Measurements from ENCODE around the gene TMEM126B. TPM values are rescaled to one million over a fixed set of nuclear protein-coding genes. Genes with fewer than 3 reads are reported as not detected.
"Not testable (repeated sequence)": the region's sequence is repeated elsewhere in the genome, so short reads cannot be mapped to it uniquely, and the experiment has no call there.

The TMEM126B gene
- total RNA-seq, 2 experiments from 2014 or later: 62.7 to 74.2 TPM

GRCh38 chr11:85664615-85665481, 36.5 kb downstream of the TMEM126B start, which contains the start of gene CREBZF:
Gene CREBZF, minus strand, starts transcription at chr11:85665129. Its CDS starts 254 bp downstream, at chr11:85664875.
- POLR2A ChIA-PET: interaction anchor here (0.6 to 1.0 kb wide), 3 partner anchors 15 to 145 kb away, joined by 3 read pairs; partner anchors contain the start of gene TMEM126A
- peak within 1 kb of the TSS; percentile 100 for H3K4me3 Mint-ChIP-seq
- H3K36me3 Mint-ChIP-seq (ENCODE audit: low read depth): peaks cover 40% of the 10 kb centered on the region
- H3K27me3 Mint-ChIP-seq: no peaks in the 10 kb centered on the region
- no peaks in the 10 kb centered on the region for H3K9me3 Mint-ChIP-seq (ENCODE audit: low read depth)
- H3K4me1 Mint-ChIP-seq: peaks cover 29% of the 10 kb centered on the region
- ATAC-seq (peak; percentile 88), DNase-seq (peak; percentile 97)
- intact Hi-C loops (cut with DNase I, micrococcal nuclease): loop anchor here (1.0 to 10.0 kb wide), 17 partner anchors 17 to 638 kb away; partner anchors contain the start of genes EED (in 2 of the 2), PICALM (in 2 of the 2), TMEM126A (in 2 of the 2) and TMEM126B (in 2 of the 2)
- peak within 1 kb of the TSS; percentile 99 for H3K27ac Mint-ChIP-seq
- CTCF ChIA-PET: interaction anchor here (0.6 to 1.4 kb wide), 6 partner anchors 16 to 350 kb away, joined by 3 to 5 read pairs (median 4); partner anchors contain the start of genes CCDC83 and TMEM126A

GRCh38 chr11:85665733-85666132, 37.3 kb downstream of the TMEM126B start:
- Mint-ChIP-seq H3K27me3 (no peaks in the 10 kb centered on the region), H3K4me3 (peak overlapping the region; percentile 100), H3K4me1 (peaks cover 20% of the 10 kb centered on the region), H3K36me3 (ENCODE audit: low read depth) (peaks cover 31% of the 10 kb centered on the region), H3K27ac (peak overlapping the region; percentile 99), H3K9me3 (ENCODE audit: low read depth) (no peaks in the 10 kb centered on the region)
- DNase-seq (no peak), ATAC-seq (no peak)
- intact Hi-C loops (cut with DNase I, micrococcal nuclease): loop anchor here (1.0 to 10.0 kb wide), 11 partner anchors 17 to 637 kb away; partner anchors contain the start of genes EED (in 1 of the 2), HIKESHI (in 1 of the 2), PICALM (in 1 of the 2) and SYTL2 (in 1 of the 2)
- CTCF ChIA-PET: interaction anchor here (0.5 kb wide), 2 partner anchors 104 to 1432 kb away, joined by 3 to 4 read pairs; no protein-coding TSS in a partner anchor
- POLR2A ChIA-PET: no interaction called here

- DNase-seq (no peak), ATAC-seq (no peak)
- Mint-ChIP-seq H3K4me3 (no peak overlapping the region), H3K9me3 (ENCODE audit: low read depth) (no peaks in the 10 kb centered on the region), H3K36me3 (ENCODE audit: low read depth) (peaks cover 22% of the 10 kb centered on the region), H3K27ac (no peak overlapping the region), H3K4me1 (peaks cover 11% of the 10 kb centered on the region), H3K27me3 (no peaks in the 10 kb centered on the region)
- ChIA-PET POLR2A (no interaction called here), CTCF (no interaction called here)
- intact Hi-C loops (cut with DNase I, micrococcal nuclease): loop anchor here in 1 of 2 experiments (5.0 to 10.0 kb wide), 3 partner anchors 161 to 578 kb away; partner anchors contain the start of genes EED and PICALM
Measured at GRCh38 chr11:85666687-85667086, 38.3 kb downstream of the TMEM126B start.

GRCh38 chr11:85668157-85668556, 39.8 kb downstream of the TMEM126B start:
- Mint-ChIP-seq H3K4me3 (no peak overlapping the region), H3K27me3 (no peaks in the 10 kb centered on the region), H3K27ac (no peak overlapping the region), H3K4me1 (peaks cover 9% of the 10 kb centered on the region), H3K36me3 (ENCODE audit: low read depth) (peaks cover 12% of the 10 kb centered on the region), H3K9me3 (ENCODE audit: low read depth) (no peaks in the 10 kb centered on the region)
- ChIA-PET CTCF (interaction anchor here (0.6 to 0.9 kb wide), 2 partner anchors 10 to 17 kb away, joined by 3 read pairs; no protein-coding TSS in a partner anchor), POLR2A (no interaction called here)
- DNase-seq: no peak
- no peak for ATAC-seq
- intact Hi-C loops (cut with DNase I, micrococcal nuclease): loop anchor here in 1 of 2 experiments (5.0 to 10.0 kb wide), 3 partner anchors 159 to 577 kb away; partner anchors contain the start of genes EED and PICALM

GRCh38 chr11:85670949-85671663, 42.7 kb downstream of the TMEM126B start:
- H3K27ac Mint-ChIP-seq; H3K9me3 Mint-ChIP-seq (ENCODE audit: low read depth); H3K36me3 Mint-ChIP-seq (ENCODE audit: low read depth); H3K4me1 Mint-ChIP-seq; DNase-seq; ATAC-seq; H3K27me3 Mint-ChIP-seq; intact Hi-C loops (cut with DNase I, micrococcal nuclease); CTCF ChIA-PET; POLR2A ChIA-PET; H3K4me3 Mint-ChIP-seq: not testable (repeated sequence)

GRCh38 chr11:85672105-85672902, 43.9 kb downstream of the TMEM126B start:
- ATAC-seq (no peak), DNase-seq (no peak)
- H3K4me3 Mint-ChIP-seq: no peak overlapping the region
- no peaks in the 10 kb centered on the region for H3K27me3 Mint-ChIP-seq
- H3K9me3 Mint-ChIP-seq (ENCODE audit: low read depth): no peaks in the 10 kb centered on the region
- CTCF ChIA-PET: no interaction called here
- H3K4me1 Mint-ChIP-seq: no peaks in the 10 kb centered on the region
- intact Hi-C loops (cut with DNase I, micrococcal nuclease): no loop called here
- no peaks in the 10 kb centered on the region for H3K36me3 Mint-ChIP-seq (ENCODE audit: low read depth)
- no peak overlapping the region for H3K27ac Mint-ChIP-seq
- POLR2A ChIA-PET: no interaction called here

- H3K4me3 Mint-ChIP-seq: no peak overlapping the region
- H3K4me1 Mint-ChIP-seq: no peaks in the 10 kb centered on the region
- no peak overlapping the region for H3K27ac Mint-ChIP-seq
- ATAC-seq: peak; percentile 61
- ChIA-PET POLR2A (no interaction called here), CTCF (no interaction called here)
- H3K27me3 Mint-ChIP-seq: no peaks in the 10 kb centered on the region
- H3K9me3 Mint-ChIP-seq (ENCODE audit: low read depth): no peaks in the 10 kb centered on the region
- DNase-seq: no peak
- H3K36me3 Mint-ChIP-seq (ENCODE audit: low read depth): no peaks in the 10 kb centered on the region
- intact Hi-C loops (cut with DNase I, micrococcal nuclease): no loop called here
Measured at GRCh38 chr11:85673393-85673792, 45.0 kb downstream of the TMEM126B start.

GRCh38 chr11:85679576-85679975, 51.2 kb downstream of the TMEM126B start:
- intact Hi-C loops (cut with DNase I, micrococcal nuclease): no loop called here
- DNase-seq (no peak), ATAC-seq (no peak)
- H3K27ac Mint-ChIP-seq: no peak overlapping the region
- H3K36me3 Mint-ChIP-seq (ENCODE audit: low read depth): no peaks in the 10 kb centered on the region
- peaks cover 16% of the 10 kb centered on the region for H3K4me1 Mint-ChIP-seq
- CTCF ChIA-PET: interaction anchor here (0.8 to 1.1 kb wide), 3 partner anchors 9 to 362 kb away, joined by 3 to 5 read pairs (median 3); partner anchors contain the start of gene CCDC83
- peaks cover 5% of the 10 kb centered on the region for H3K27me3 Mint-ChIP-seq
- no peaks in the 10 kb centered on the region for H3K9me3 Mint-ChIP-seq (ENCODE audit: low read depth)
- POLR2A ChIA-PET: no interaction called here
- H3K4me3 Mint-ChIP-seq: no peak overlapping the region

- ATAC-seq: peak; percentile 49
- POLR2A ChIA-PET: interaction anchor here (0.6 kb wide), 2 partner anchors 23 to 106 kb away, joined by 3 read pairs; no protein-coding TSS in a partner anchor
- intact Hi-C loops (cut with DNase I, micrococcal nuclease): no loop called here
Measured at GRCh38 chr11:85680897-85681296, 52.5 kb downstream of the TMEM126B start.

More at GRCh38 chr11:85680897-85681296, 52.5 kb downstream of the TMEM126B start:
- no peak for DNase-seq
- peaks cover 16% of the 10 kb centered on the region for H3K4me1 Mint-ChIP-seq
- H3K9me3 Mint-ChIP-seq (ENCODE audit: low read depth): no peaks in the 10 kb centered on the region
- CTCF ChIA-PET: interaction anchor here (0.6 kb wide), 1 partner anchor 12 kb away, joined by 3 read pairs; no protein-coding TSS in a partner anchor
- peaks cover 5% of the 10 kb centered on the region for H3K27me3 Mint-ChIP-seq
- no peak overlapping the region for H3K27ac Mint-ChIP-seq
- H3K4me3 Mint-ChIP-seq: no peak overlapping the region
- H3K36me3 Mint-ChIP-seq (ENCODE audit: low read depth): no peaks in the 10 kb centered on the region

Data from activated CD4-positive, alpha-beta T cell treated with anti-CD3 and anti-CD28 coated beads for 36 hours (primary cell).